Measurements from ENCODE around the gene ATP6V1G1. TPM values are rescaled to one million over a fixed set of nuclear protein-coding genes. Genes with fewer than 3 reads are reported as not detected.
"Not testable (repeated sequence)": the region's sequence is repeated elsewhere in the genome, so short reads cannot be mapped to it uniquely, and the experiment has no call there.

The ATP6V1G1 gene
- total RNA-seq, 1 experiment from 2014 or later: 87.1 TPM

GRCh38 chr9:114572199-114572598 lies 15.4 kb upstream of the ATP6V1G1 start:
- no peaks in the 10 kb centered on the region for H3K9me3 Mint-ChIP-seq (ENCODE audit: unreplicated experiment)
- H3K36me3 Mint-ChIP-seq (ENCODE audit: insufficient read depth, unreplicated experiment): no peaks in the 10 kb centered on the region
- intact Hi-C loops (cut with micrococcal nuclease): no loop called here
- TF ChIP-seq CTCF (IDR thresholded peaks at IDR 0.05; ENCODE audit: unreplicated experiment): no peak
- ChIA-PET CTCF (interaction anchor here (1.6 kb wide), 1 partner anchor 11 kb away, joined by 3 read pairs; no protein-coding TSS in a partner anchor), POLR2A (no interaction called here)
- H3K27me3 Mint-ChIP-seq (ENCODE audit: insufficient read depth, unreplicated experiment): no peaks in the 10 kb centered on the region
- no peak overlapping the region for H3K4me3 Mint-ChIP-seq (ENCODE audit: unreplicated experiment)
- H3K27ac Mint-ChIP-seq (ENCODE audit: low read depth, unreplicated experiment): no peak overlapping the region
- DNase-seq (ENCODE audit: unreplicated experiment): no peak
- BruUV-seq (replicated peaks): no TSS peak
- no peaks in the 10 kb centered on the region for H3K4me1 Mint-ChIP-seq (ENCODE audit: insufficient read depth, unreplicated experiment)

GRCh38 chr9:114574438-114574837 lies 13.1 kb upstream of the ATP6V1G1 start:
- intact Hi-C loops (cut with micrococcal nuclease): no loop called here
- Mint-ChIP-seq H3K27me3 (ENCODE audit: insufficient read depth, unreplicated experiment) (no peaks in the 10 kb centered on the region), H3K36me3 (ENCODE audit: insufficient read depth, unreplicated experiment) (no peaks in the 10 kb centered on the region), H3K4me1 (ENCODE audit: insufficient read depth, unreplicated experiment) (no peaks in the 10 kb centered on the region), H3K4me3 (ENCODE audit: unreplicated experiment) (no peak overlapping the region), H3K27ac (ENCODE audit: low read depth, unreplicated experiment) (no peak overlapping the region), H3K9me3 (ENCODE audit: unreplicated experiment) (no peaks in the 10 kb centered on the region)
- POLR2A ChIA-PET: interaction anchor here (0.7 to 0.9 kb wide), 2 partner anchors 13 to 459 kb away, joined by 3 to 4 read pairs; partner anchors contain the start of gene ATP6V1G1
- CTCF ChIA-PET: interaction anchor here (0.7 kb wide), 2 partner anchors 8 to 36 kb away, joined by 3 to 4 read pairs; no protein-coding TSS in a partner anchor
- no peak for DNase-seq (ENCODE audit: unreplicated experiment)
- BruUV-seq (replicated peaks): no TSS peak
- TF ChIP-seq CTCF (IDR thresholded peaks at IDR 0.05; ENCODE audit: unreplicated experiment): no peak

GRCh38 chr9:114576779-114577178 lies 10.8 kb upstream of the ATP6V1G1 start:
- H3K27ac Mint-ChIP-seq (ENCODE audit: low read depth, unreplicated experiment); DNase-seq (ENCODE audit: unreplicated experiment); H3K9me3 Mint-ChIP-seq (ENCODE audit: unreplicated experiment); H3K4me3 Mint-ChIP-seq (ENCODE audit: unreplicated experiment); H3K4me1 Mint-ChIP-seq (ENCODE audit: insufficient read depth, unreplicated experiment); H3K27me3 Mint-ChIP-seq (ENCODE audit: insufficient read depth, unreplicated experiment); BruUV-seq (replicated peaks); intact Hi-C loops (cut with micrococcal nuclease); H3K36me3 Mint-ChIP-seq (ENCODE audit: insufficient read depth, unreplicated experiment): not testable (repeated sequence)
- POLR2A ChIA-PET: interaction anchor here (4.4 kb wide), 1 partner anchor 11 kb away, joined by 24 read pairs; the partner anchor contains the start of gene ATP6V1G1
- CTCF ChIA-PET: interaction anchor here (0.7 to 1.1 kb wide), 3 partner anchors 11 to 142 kb away, joined by 3 to 5 read pairs (median 3); partner anchors contain the start of gene ATP6V1G1

GRCh38 chr9:114578134-114578533 lies 9.4 kb upstream of the ATP6V1G1 start:
- BruUV-seq (replicated peaks); intact Hi-C loops (cut with micrococcal nuclease); H3K4me3 Mint-ChIP-seq (ENCODE audit: unreplicated experiment); H3K9me3 Mint-ChIP-seq (ENCODE audit: unreplicated experiment); H3K4me1 Mint-ChIP-seq (ENCODE audit: insufficient read depth, unreplicated experiment); DNase-seq (ENCODE audit: unreplicated experiment); H3K27ac Mint-ChIP-seq (ENCODE audit: low read depth, unreplicated experiment); H3K36me3 Mint-ChIP-seq (ENCODE audit: insufficient read depth, unreplicated experiment); H3K27me3 Mint-ChIP-seq (ENCODE audit: insufficient read depth, unreplicated experiment): not testable (repeated sequence)
- POLR2A ChIA-PET: interaction anchor here (0.5 to 4.4 kb wide), 2 partner anchors 10 to 123 kb away, joined by 3 to 24 read pairs; partner anchors contain the start of gene ATP6V1G1
- CTCF ChIA-PET: interaction anchor here (0.6 kb wide), 1 partner anchor 12 kb away, joined by 3 read pairs; no protein-coding TSS in a partner anchor

- no peak overlapping the region for H3K4me3 Mint-ChIP-seq (ENCODE audit: unreplicated experiment)
- CTCF ChIA-PET: no interaction called here
- no TSS peak for BruUV-seq (replicated peaks)
- POLR2A ChIA-PET: interaction anchor here (1.2 kb wide), 1 partner anchor 29 kb away, joined by 3 read pairs; no protein-coding TSS in a partner anchor
- no peak overlapping the region for H3K27ac Mint-ChIP-seq (ENCODE audit: low read depth, unreplicated experiment)
- no peak for DNase-seq (ENCODE audit: unreplicated experiment)
- no peaks in the 10 kb centered on the region for H3K4me1 Mint-ChIP-seq (ENCODE audit: insufficient read depth, unreplicated experiment)
- TF ChIP-seq CTCF (IDR thresholded peaks at IDR 0.05; ENCODE audit: unreplicated experiment): no peak
- intact Hi-C loops (cut with micrococcal nuclease): no loop called here
- no peaks in the 10 kb centered on the region for H3K9me3 Mint-ChIP-seq (ENCODE audit: unreplicated experiment)
- H3K27me3 Mint-ChIP-seq (ENCODE audit: insufficient read depth, unreplicated experiment): no peaks in the 10 kb centered on the region
- H3K36me3 Mint-ChIP-seq (ENCODE audit: insufficient read depth, unreplicated experiment): no peaks in the 10 kb centered on the region
Observed at GRCh38 chr9:114580609-114581193, 6.9 kb upstream of the ATP6V1G1 start.
